ENCODE measurements around the gene PLIN5.
"Not testable (repeated sequence)": the region's sequence is repeated elsewhere in the genome, so short reads cannot be mapped to it uniquely, and the experiment has no call there.

Gene PLIN5

GRCh38 chr19:4567584-4568071 lies 32.6 kb upstream of the PLIN5 start:
- DNase-seq: peak; percentile 28

GRCh38 chr19:4566402-4567051 lies 31.5 kb upstream of the PLIN5 start:
- DNase-seq: peak; percentile 19

- not testable (repeated sequence) for DNase-seq
These were observed 28.5 kb upstream of the PLIN5 start for GRCh38 chr19:4563562-4563961.

GRCh38 chr19:4562085-4562484 lies 27.1 kb upstream of the PLIN5 start:
- not testable (repeated sequence) for DNase-seq

- no peak for DNase-seq
These were observed 24.5 kb upstream of the PLIN5 start, which contains the start of gene SEMA6B for GRCh38 chr19:4559569-4559968. Gene SEMA6B, minus strand, starts transcription at chr19:4559684. Its CDS starts 1,227 bp downstream, at chr19:4558457.

GRCh38 chr19:4557971-4558941 lies 23.2 kb upstream of the PLIN5 start:
- DNase-seq: peak; percentile 14

- peak; percentile 25 for DNase-seq
These were observed 22.3 kb upstream of the PLIN5 start for GRCh38 chr19:4557144-4557970.

GRCh38 chr19:4556597-4557127 lies 21.6 kb upstream of the PLIN5 start:
- DNase-seq: peak; percentile 60

GRCh38 chr19:4555657-4556561 lies 20.9 kb upstream of the PLIN5 start:
- no peak for DNase-seq

GRCh38 chr19:4554717-4555116 lies 19.7 kb upstream of the PLIN5 start:
- no peak for DNase-seq

GRCh38 chr19:4553775-4554174 lies 18.8 kb upstream of the PLIN5 start:
- no peak for DNase-seq

GRCh38 chr19:4553092-4553695 lies 18.2 kb upstream of the PLIN5 start:
- no peak for DNase-seq

GRCh38 chr19:4552525-4552819 lies 17.4 kb upstream of the PLIN5 start:
- DNase-seq: no peak

- DNase-seq: no peak
These were observed 15.5 kb upstream of the PLIN5 start for GRCh38 chr19:4550479-4551050.

- DNase-seq: no peak
These were observed 15.0 kb upstream of the PLIN5 start for GRCh38 chr19:4550018-4550417.

- DNase-seq: no peak
These were observed 13.2 kb upstream of the PLIN5 start for GRCh38 chr19:4548238-4548584.

- no peak for DNase-seq
These were observed 12.5 kb upstream of the PLIN5 start for GRCh38 chr19:4547303-4548237.

GRCh38 chr19:4543842-4544647 lies 9.0 kb upstream of the PLIN5 start:
- DNase-seq: no peak
